ENCODE data around the gene NTM.

DNA sequence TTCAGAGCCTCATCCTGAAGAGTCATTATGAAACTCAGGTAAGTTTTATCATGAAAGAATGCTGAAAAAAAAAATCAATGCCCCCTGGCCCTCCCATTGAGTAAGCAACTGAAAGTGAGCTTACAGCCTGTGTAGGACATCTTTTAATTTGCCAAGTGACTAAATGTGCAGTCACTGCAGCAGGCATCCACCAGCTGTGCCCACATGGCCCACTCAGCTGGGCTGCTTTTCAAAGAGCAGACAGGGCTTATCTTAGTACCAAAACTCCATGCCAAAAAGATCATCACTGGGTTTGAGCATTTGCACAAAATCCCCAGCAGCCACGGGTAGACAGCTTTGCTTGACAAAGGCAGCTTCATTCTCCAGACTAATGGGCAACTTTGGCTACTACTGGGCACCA, 709.7 kb downstream of the NTM start:
- TF ChIP-seq, protein P1, sequence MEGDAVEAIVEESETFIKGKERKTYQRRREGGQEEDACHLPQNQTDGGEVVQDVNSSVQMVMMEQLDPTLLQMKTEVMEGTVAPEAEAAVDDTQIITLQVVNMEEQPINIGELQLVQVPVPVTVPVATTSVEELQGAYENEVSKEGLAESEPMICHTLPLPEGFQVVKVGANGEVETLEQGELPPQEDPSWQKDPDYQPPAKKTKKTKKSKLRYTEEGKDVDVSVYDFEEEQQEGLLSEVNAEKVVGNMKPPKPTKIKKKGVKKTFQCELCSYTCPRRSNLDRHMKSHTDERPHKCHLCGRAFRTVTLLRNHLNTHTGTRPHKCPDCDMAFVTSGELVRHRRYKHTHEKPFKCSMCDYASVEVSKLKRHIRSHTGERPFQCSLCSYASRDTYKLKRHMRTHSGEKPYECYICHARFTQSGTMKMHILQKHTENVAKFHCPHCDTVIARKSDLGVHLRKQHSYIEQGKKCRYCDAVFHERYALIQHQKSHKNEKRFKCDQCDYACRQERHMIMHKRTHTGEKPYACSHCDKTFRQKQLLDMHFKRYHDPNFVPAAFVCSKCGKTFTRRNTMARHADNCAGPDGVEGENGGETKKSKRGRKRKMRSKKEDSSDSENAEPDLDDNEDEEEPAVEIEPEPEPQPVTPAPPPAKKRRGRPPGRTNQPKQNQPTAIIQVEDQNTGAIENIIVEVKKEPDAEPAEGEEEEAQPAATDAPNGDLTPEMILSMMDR (conservative IDR thresholded peaks at IDR 0.05; ENCODE audit: low read length), result no peak
- no peak for TF ChIP-seq EZH2phosphoT487 (IDR thresholded peaks at IDR 0.05; ENCODE audit: borderline replicate concordance)

Data from Loucy (cell line).